B cell (primary cell): ENCODE measurements around the gene XXYLT1. TPM values are rescaled to one million over a fixed set of nuclear protein-coding genes. Genes with fewer than 3 reads are reported as not detected.

ENCODE experiments used
- ATAC-seq: fragments of 200-7000 bp; cut with Tn5 transposase; one replicate; pipeline ENCODE4 v1.10.0; 2021; ENCODE audit warnings: low read depth, mild to moderate bottlenecking, moderate number of reproducible peaks, moderate library complexity
- CTCF ChIA-PET: fragments of 350-600 bp; sonication (Branson Sonifier 250); formaldehyde crosslinking; loops from one replicate; lab custom pipeline; 2021; ENCODE audit warnings: antibody characterized with exemption, inconsistent platforms; lab: Charles Lee
- POLR2A ChIA-PET: fragments of 350-600 bp; sonication (Branson Sonifier 250); formaldehyde crosslinking; loops from one replicate; lab custom pipeline; 2021; ENCODE audit warnings: antibody characterized with exemption; lab: Charles Lee
- DNase-seq: peaks from one replicate; pipeline ENCODE4 v3.0.0; 2013
- H2AFZ ChIP-seq: 2 replicates; pipeline ENCODE4 v1.6.1; 2012; ENCODE audit warnings: mild to moderate bottlenecking, low read depth, low read length; ENCODE audit not compliant: insufficient read depth, poor library complexity, severe bottlenecking
- H3K27ac ChIP-seq, 2 donors: 1 replicate in 1 of 2; 2 replicates in 1 of 2; pipeline ENCODE4 v1.5.1; 2012 to 2013; ENCODE audit warnings: low read length in 2 of 2, mild to moderate bottlenecking in 2 of 2, moderate library complexity in 1 of 2
- H3K27me3 ChIP-seq, 4 experiments: fragments of 200-600 bp in 1 of 4; sonication (generic) in 1 of 4; replicated peaks in 1 of 4; 1 replicate in 2 of 4; 2 replicates in 2 of 4; pipeline versions ENCODE4 v1.6.1 to v1.7.0; 2013 to 2016; ENCODE audit warnings: low read length in 3 of 4, mild to moderate bottlenecking in 2 of 4, mixed read lengths in 1 of 4, moderate library complexity in 1 of 4; ENCODE audit not compliant: insufficient read depth in 4 of 4, control insufficient read depth in 3 of 4; ENCODE audit errors: control extremely low read depth in 1 of 4
- H3K36me3 ChIP-seq, 2 experiments: replicated peaks in 1 of 2; 1 replicate in 1 of 2; 2 replicates in 1 of 2; pipeline versions ENCODE4 v1.6.1 to v1.7.1; 2013; ENCODE audit warnings: low read length in 1 of 2; ENCODE audit not compliant: insufficient read depth in 2 of 2, control insufficient read depth in 1 of 2; ENCODE audit errors: control extremely low read depth in 1 of 2, extremely low read depth in 1 of 2
- H3K4me1 ChIP-seq, 2 donors: fragments of 200-600 bp in 1 of 2; sonication (generic) in 1 of 2; 1 replicate in 1 of 2; 2 replicates in 1 of 2; pipeline versions ENCODE4 v1.5.1 to v1.6.1; 2013 to 2017; ENCODE audit warnings: low read length in 2 of 2; ENCODE audit not compliant: control insufficient read depth in 2 of 2, insufficient read depth in 2 of 2
- H3K4me2 ChIP-seq: replicated peaks from 2 replicates; pipeline ENCODE3; 2012; ENCODE audit warnings: mild to moderate bottlenecking, low read depth, low read length; ENCODE audit not compliant: poor library complexity, severe bottlenecking
- H3K4me3 ChIP-seq, 5 experiments: fragments of 200-600 bp in 1 of 5; sonication (generic) in 1 of 5; 1 replicate in 3 of 5; 2 replicates in 2 of 5; pipeline versions ENCODE4 v1.5.1 to v1.7.0; 2011 to 2016; ENCODE audit warnings: low read length in 4 of 5, mild to moderate bottlenecking in 4 of 5, low read depth in 2 of 5, control low read depth in 1 of 5, moderate library complexity in 1 of 5; ENCODE audit not compliant: insufficient read depth in 1 of 5; ENCODE audit errors: control extremely low read depth in 1 of 5, extremely low read depth in 1 of 5
- H3K79me2 ChIP-seq: fragments of 200-600 bp; sonication (generic); one replicate; pipeline ENCODE4 v1.6.0; 2016; ENCODE audit warnings: low read length; ENCODE audit not compliant: control insufficient read depth, insufficient read depth
- H3K9ac ChIP-seq: fragments of 200-600 bp; sonication (generic); 2 replicates; pipeline ENCODE4 v1.6.1; 2017; ENCODE audit warnings: mild to moderate bottlenecking, low read length, moderate library complexity
- H3K9me3 ChIP-seq, 3 donors: one replicate each; pipeline versions ENCODE4 v1.6.1 to v1.7.1; 2013; ENCODE audit warnings: low read length in 2 of 3; ENCODE audit not compliant: control insufficient read depth in 2 of 3, insufficient read depth in 1 of 3; ENCODE audit errors: control extremely low read depth in 1 of 3
- H4K20me1 ChIP-seq: 2 replicates; pipeline ENCODE4 v1.6.0; 2012; ENCODE audit warnings: mild to moderate bottlenecking, low read length; ENCODE audit not compliant: insufficient read depth, control insufficient read depth, poor library complexity, severe bottlenecking
- H3K27ac Mint-ChIP-seq: one replicate; pipeline ENCODE4 v1.8.0; 2021; ENCODE audit warnings: mixed read lengths
- H3K27me3 Mint-ChIP-seq: one replicate; pipeline ENCODE4 v1.8.0; 2021; ENCODE audit warnings: mixed read lengths
- H3K4me1 Mint-ChIP-seq: one replicate; pipeline ENCODE4 v1.8.0; 2021; ENCODE audit warnings: mixed read lengths
- H3K4me3 Mint-ChIP-seq: one replicate; pipeline ENCODE4 v1.8.0; 2021; ENCODE audit warnings: mixed read lengths
- H3K9me3 Mint-ChIP-seq: one replicate; pipeline ENCODE4 v1.8.0; 2022; ENCODE audit warnings: mixed read lengths; ENCODE audit not compliant: insufficient read depth
- EZH2 ChIP-seq: IDR thresholded peaks from 2 replicates; pipeline ENCODE4 v1.6.1; 2012; ENCODE audit warnings: borderline replicate concordance, low read depth, mild to moderate bottlenecking, moderate library complexity, low read length; ENCODE audit not compliant: insufficient read depth, poor library complexity, severe bottlenecking
- WGBS: methylation state at CpG from one replicate; pipeline ENCODE4 v1.1.5; 2013; ENCODE audit warnings: missing lambda C conversion rate; ENCODE audit not compliant: insufficient coverage; 5-methylcytosine and 5-hydroxymethylcytosine counted together
- intact Hi-C: fragments of 100-400 bp; cut with micrococcal nuclease; formaldehyde crosslinking; loops from one replicate; pipeline ENCODE4 v1.10.0; 2022
- polyA plus RNA-seq: library from polyadenylated mRNA; depleted of rRNA; stranded (reverse); fragments of >200 nt; gene quantifications from 2 replicates; pipeline ENCODE4 v1.2.3, GENCODE V29; 2012
- total RNA-seq, 2 donors: library from RNA; stranded (reverse); fragments of 120-200 nt in 1 of 2; gene quantifications; 1 replicate in 1 of 2; 2 replicates in 1 of 2; pipeline versions ENCODE4 v1.2.3 to v1.2.4, GENCODE V29; 2013 to 2022
- TF ChIP-seq, protein P1 (sequence below): fragments of 200-600 bp; IDR thresholded peaks from one replicate; pipeline ENCODE4 v1.8.0; 2022; ENCODE audit warnings: antibody characterized with exemption, mild to moderate bottlenecking

Gene XXYLT1
- total and polyA plus RNA-seq, 2 donors (not counting 1 experiment from before 2014, with no cell fraction given): 2.6 to 11.2 TPM

DNA sequence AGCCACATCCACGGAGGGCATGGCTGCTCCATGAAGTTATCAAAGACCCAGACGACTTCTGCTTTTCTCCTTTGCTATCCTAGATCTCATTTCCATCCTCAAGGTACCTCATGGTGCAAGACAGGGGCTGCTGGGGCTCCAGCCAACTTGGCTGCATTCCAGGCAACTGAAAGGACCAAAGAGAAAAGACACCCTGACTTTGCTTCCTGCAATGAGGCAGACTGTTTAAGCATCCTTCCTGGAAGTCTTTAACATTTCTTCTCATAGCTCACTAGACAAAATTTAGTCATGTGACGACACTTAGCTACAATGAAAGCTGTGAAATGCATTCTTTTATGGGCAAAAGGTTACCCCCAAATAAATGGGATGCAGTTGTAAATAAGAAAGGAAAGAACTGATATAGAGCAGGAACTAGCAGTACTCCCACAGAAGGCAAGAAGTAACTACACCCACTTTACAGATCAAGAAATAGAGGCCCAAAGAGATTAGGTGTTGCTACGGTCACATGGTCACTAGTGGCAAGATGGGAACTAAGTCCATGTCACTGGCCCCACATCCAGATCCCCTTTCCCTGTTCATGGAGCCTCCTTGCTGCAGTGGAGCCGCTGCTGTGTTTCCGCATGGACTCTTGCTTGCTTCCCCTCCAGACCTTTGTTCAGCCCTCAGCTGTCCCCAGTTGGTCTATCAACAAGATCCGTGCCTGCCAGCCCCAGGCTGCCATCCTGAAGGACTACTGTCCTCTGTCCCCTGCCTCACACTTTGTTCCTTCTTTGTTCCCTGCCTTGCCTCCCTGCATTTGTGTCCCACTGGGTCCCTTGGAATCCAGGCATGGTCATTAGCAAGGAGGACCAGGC is 107.0 kb downstream of the XXYLT1 start:
- H3K27me3 ChIP-seq: no peaks in the 10 kb centered on the region
- no peak overlapping the region for H3K9ac ChIP-seq
- peaks cover 43% of the 10 kb centered on the region for H3K4me1 Mint-ChIP-seq
- H3K9me3 Mint-ChIP-seq: no peaks in the 10 kb centered on the region
- ChIA-PET CTCF (no interaction called here), POLR2A (interaction anchor here (0.5 kb wide), 1 partner anchor 21 kb away, joined by 7 read pairs; no protein-coding TSS in a partner anchor)
- no peak overlapping the region for H2AFZ ChIP-seq
- no peak overlapping the region for H3K4me3 ChIP-seq
- no peaks in the 10 kb centered on the region for H4K20me1 ChIP-seq
- DNase-seq: no peak
- TF ChIP-seq, protein P1, sequence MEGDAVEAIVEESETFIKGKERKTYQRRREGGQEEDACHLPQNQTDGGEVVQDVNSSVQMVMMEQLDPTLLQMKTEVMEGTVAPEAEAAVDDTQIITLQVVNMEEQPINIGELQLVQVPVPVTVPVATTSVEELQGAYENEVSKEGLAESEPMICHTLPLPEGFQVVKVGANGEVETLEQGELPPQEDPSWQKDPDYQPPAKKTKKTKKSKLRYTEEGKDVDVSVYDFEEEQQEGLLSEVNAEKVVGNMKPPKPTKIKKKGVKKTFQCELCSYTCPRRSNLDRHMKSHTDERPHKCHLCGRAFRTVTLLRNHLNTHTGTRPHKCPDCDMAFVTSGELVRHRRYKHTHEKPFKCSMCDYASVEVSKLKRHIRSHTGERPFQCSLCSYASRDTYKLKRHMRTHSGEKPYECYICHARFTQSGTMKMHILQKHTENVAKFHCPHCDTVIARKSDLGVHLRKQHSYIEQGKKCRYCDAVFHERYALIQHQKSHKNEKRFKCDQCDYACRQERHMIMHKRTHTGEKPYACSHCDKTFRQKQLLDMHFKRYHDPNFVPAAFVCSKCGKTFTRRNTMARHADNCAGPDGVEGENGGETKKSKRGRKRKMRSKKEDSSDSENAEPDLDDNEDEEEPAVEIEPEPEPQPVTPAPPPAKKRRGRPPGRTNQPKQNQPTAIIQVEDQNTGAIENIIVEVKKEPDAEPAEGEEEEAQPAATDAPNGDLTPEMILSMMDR: no peak
- no peak for TF ChIP-seq EZH2
- intact Hi-C loops: loop anchor here (2.0 kb wide), 1 partner anchor 15 kb away; no protein-coding TSS in a partner anchor
- H3K4me3 Mint-ChIP-seq: no peak overlapping the region
- H3K27ac Mint-ChIP-seq: peak overlapping the region; percentile 66
- no peak for ATAC-seq
- no peak overlapping the region for H3K4me2 ChIP-seq
- H3K9me3 ChIP-seq: no peaks in the 10 kb centered on the region
- peaks cover 32 to 46% of the 10 kb centered on the region in 2 donors for H3K4me1 ChIP-seq
- H3K36me3 ChIP-seq: no peaks in the 10 kb centered on the region
- WGBS: 75% methylated on average over 6 of the region's 7 CpGs
- no peaks in the 10 kb centered on the region for H3K27me3 Mint-ChIP-seq
- no peaks in the 10 kb centered on the region for H3K79me2 ChIP-seq
- no peak overlapping the region for H3K27ac ChIP-seq

DNA sequence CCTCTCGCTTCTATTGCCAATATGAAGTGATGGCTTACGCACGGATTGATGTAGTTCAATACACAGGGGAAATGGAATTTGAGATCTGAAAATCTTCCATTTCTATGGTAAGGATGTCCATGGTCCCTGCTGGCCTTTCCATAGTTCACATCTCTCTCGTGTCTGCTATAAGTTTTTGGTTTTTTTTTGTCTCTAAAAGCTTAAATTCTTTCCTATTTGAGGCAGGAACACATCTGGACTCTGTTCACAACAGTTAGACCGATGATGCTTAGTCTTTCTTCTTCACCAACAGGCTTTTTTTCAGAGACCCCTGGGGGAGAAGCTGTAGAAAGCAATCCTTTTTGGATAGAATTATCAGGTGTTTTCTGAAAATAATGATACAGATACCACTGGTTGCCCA is 108.1 kb downstream of the XXYLT1 start:
- Histone ChIP-seq H3K4me3 (no peak overlapping the region), H4K20me1 (no peaks in the 10 kb centered on the region), H3K4me1 (peaks cover 37 to 57% of the 10 kb centered on the region in 2 donors), H3K36me3 (no peaks in the 10 kb centered on the region), H3K4me2 (no peak overlapping the region), H2AFZ (peak overlapping the region; percentile 62), H3K79me2 (no peaks in the 10 kb centered on the region), H3K27me3 (no peaks in the 10 kb centered on the region), H3K27ac (no peak overlapping the region), H3K9ac (no peak overlapping the region), H3K9me3 (no peaks in the 10 kb centered on the region)
- intact Hi-C loops: loop anchor here (2.0 kb wide), 1 partner anchor 14 kb away; no protein-coding TSS in a partner anchor
- POLR2A ChIA-PET: interaction anchor here (0.6 kb wide), 1 partner anchor 187 kb away, joined by 7 read pairs; no protein-coding TSS in a partner anchor
- ATAC-seq (no peak), DNase-seq (no peak)
- TF ChIP-seq, protein P1: no peak
- TF ChIP-seq EZH2: no peak
- Mint-ChIP-seq H3K27me3 (no peaks in the 10 kb centered on the region), H3K4me1 (peaks cover 54% of the 10 kb centered on the region), H3K9me3 (no peaks in the 10 kb centered on the region), H3K27ac (peak overlapping the region; percentile 28), H3K4me3 (no peak overlapping the region)
- no CpG with 5 or more reads among the region's 5 CpGs for WGBS
- CTCF ChIA-PET: interaction anchor here (1.2 kb wide), 1 partner anchor 480 kb away, joined by 3 read pairs; no protein-coding TSS in a partner anchor
